Suprapubic skin (tissue), 4 donors: ENCODE data around the gene F10. TPM values are rescaled to one million over a fixed set of nuclear protein-coding genes. Genes with fewer than 3 reads are reported as not detected.
A peak's percentile ranks its signal among the peaks of the same experiment; 100 is the strongest.

Experiments
- DNase-seq, 2 donors: peaks; one replicate each; pipeline ENCODE4 v3.0.0-alpha.2; 2019; ENCODE audit warnings: low spot score in 2 of 2
- H3K27ac ChIP-seq: fragments of 200-600 bp; sonication (generic); one replicate; pipeline ENCODE4 v1.5.1; 2019
- H3K27me3 ChIP-seq: fragments of 200-600 bp; sonication (generic); one replicate; pipeline ENCODE4 v1.5.1; 2019
- H3K36me3 ChIP-seq: fragments of 200-600 bp; sonication (generic); one replicate; pipeline ENCODE4 v1.5.1; 2019
- H3K4me1 ChIP-seq: fragments of 200-600 bp; sonication (generic); one replicate; pipeline ENCODE4 v1.5.1; 2019
- H3K4me3 ChIP-seq: fragments of 200-600 bp; sonication (generic); one replicate; pipeline ENCODE4 v1.5.1; 2019; ENCODE audit warnings: mild to moderate bottlenecking
- H3K9me3 ChIP-seq: fragments of 200-600 bp; sonication (generic); one replicate; pipeline ENCODE4 v1.5.1; 2019
- CTCF ChIP-seq, 2 donors: fragments of 200-600 bp in 1 of 2; fragments of 450-650 bp in 1 of 2; sonication (generic) in 1 of 2; IDR thresholded peaks; one replicate each; pipeline ENCODE4 v1.5.1; 2016 to 2019; ENCODE audit warnings: antibody characterized with exemption in 2 of 2, mild to moderate bottlenecking in 1 of 2, moderate library complexity in 1 of 2
- EP300 ChIP-seq: sonication (generic); formaldehyde crosslinking; IDR thresholded peaks from one replicate; pipeline ENCODE4 v1.6.1; 2017; ENCODE audit warnings: antibody characterized with exemption
- POLR2A ChIP-seq, 2 donors: fragments of 450-650 bp; IDR thresholded peaks; one replicate each; pipeline ENCODE4 v1.6.1; 2017; ENCODE audit warnings: antibody characterized with exemption in 2 of 2, mild to moderate bottlenecking in 2 of 2, moderate library complexity in 2 of 2
- POLR2AphosphoS5 ChIP-seq, 3 donors: sonication (generic); formaldehyde crosslinking; IDR thresholded peaks; one replicate each; pipeline ENCODE4 v1.6.1; 2017; ENCODE audit warnings: antibody characterized with exemption in 3 of 3
- WGBS: methylation state at CpG from one replicate; pipeline ENCODE4 v1.1.5; 2018; 5-methylcytosine and 5-hydroxymethylcytosine counted together
- total RNA-seq, 4 donors: library from RNA; depleted of rRNA; stranded (reverse); fragments of >200 nt; gene quantifications; one replicate each; pipeline ENCODE4 v1.1.0, GENCODE V29; 2016

Gene F10
- total RNA-seq, 4 donors from 2014 or later: 4.9 to 7.8 (median 6.7) TPM

- 90% methylated on average over 31 of the region's 31 CpGs for WGBS
- DNase-seq: no peak
- H3K27me3 ChIP-seq: no peaks in the 10 kb centered on the region
- no peak overlapping the region for H3K4me3 ChIP-seq
- no peak overlapping the region for H3K27ac ChIP-seq
- no peaks in the 10 kb centered on the region for H3K36me3 ChIP-seq
- H3K4me1 ChIP-seq: peaks cover 19% of the 10 kb centered on the region
- TF ChIP-seq POLR2A (IDR thresholded peaks at IDR 0.05) (no peak), EP300 (no peak), CTCF (IDR thresholded peaks at IDR 0.05) (no peak), POLR2AphosphoS5 (IDR thresholded peaks at IDR 0.05) (no peak)
- no peaks in the 10 kb centered on the region for H3K9me3 ChIP-seq
Measured at GRCh38 chr13:113150550-113151365, 28.2 kb downstream of the F10 start.

- 71% methylated on average over 23 of the region's 28 CpGs for WGBS
- H3K4me3 ChIP-seq: peak overlapping the region; percentile 47
- TF ChIP-seq POLR2AphosphoS5 (IDR thresholded peaks at IDR 0.05): no peak
- no peak for TF ChIP-seq CTCF (IDR thresholded peaks at IDR 0.05)
- TF ChIP-seq POLR2A (IDR thresholded peaks at IDR 0.05): no peak
- no peak for TF ChIP-seq EP300
- H3K4me1 ChIP-seq: peaks cover 19% of the 10 kb centered on the region
- DNase-seq: peak in 1 of 2 donors; percentile 74
- H3K36me3 ChIP-seq: no peaks in the 10 kb centered on the region
- H3K9me3 ChIP-seq: no peaks in the 10 kb centered on the region
- H3K27ac ChIP-seq: no peak overlapping the region
- no peaks in the 10 kb centered on the region for H3K27me3 ChIP-seq
Measured at GRCh38 chr13:113151745-113152690, 29.4 kb downstream of the F10 start.

- TF ChIP-seq POLR2AphosphoS5 (IDR thresholded peaks at IDR 0.05) (no peak), POLR2A (IDR thresholded peaks at IDR 0.05) (no peak), CTCF (IDR thresholded peaks at IDR 0.05) (no peak), EP300 (no peak)
- Histone ChIP-seq H3K4me3 (peak overlapping the region; percentile 47), H3K9me3 (no peaks in the 10 kb centered on the region), H3K36me3 (no peaks in the 10 kb centered on the region), H3K4me1 (peaks cover 19% of the 10 kb centered on the region), H3K27me3 (no peaks in the 10 kb centered on the region), H3K27ac (no peak overlapping the region)
- 40% methylated on average over 2 of the region's 2 CpGs for WGBS
- no peak for DNase-seq
Measured at GRCh38 chr13:113152691-113152983, 30.0 kb downstream of the F10 start.

- peak overlapping the region; percentile 47 for H3K4me3 ChIP-seq
- DNase-seq: peak in 1 of 2 donors; percentile 83
- no peaks in the 10 kb centered on the region for H3K9me3 ChIP-seq
- no peaks in the 10 kb centered on the region for H3K36me3 ChIP-seq
- peak overlapping the region; percentile 53 for H3K27ac ChIP-seq
- peaks cover 19% of the 10 kb centered on the region for H3K4me1 ChIP-seq
- 15% methylated on average over 22 of the region's 60 CpGs for WGBS
- H3K27me3 ChIP-seq: no peaks in the 10 kb centered on the region
- no peak for TF ChIP-seq EP300
- no peak for TF ChIP-seq POLR2A (IDR thresholded peaks at IDR 0.05)
- TF ChIP-seq CTCF (IDR thresholded peaks at IDR 0.05): no peak
- TF ChIP-seq POLR2AphosphoS5 (IDR thresholded peaks at IDR 0.05): peak in 1 of 3 donors; percentile 6
Measured at GRCh38 chr13:113152984-113153809, 30.6 kb downstream of the F10 start.
